ENCODE measurements around the gene CGB8.
"Not testable (repeated sequence)": the region's sequence is repeated elsewhere in the genome, so short reads cannot be mapped to it uniquely, and the experiment has no call there.

Gene CGB8

DNA sequence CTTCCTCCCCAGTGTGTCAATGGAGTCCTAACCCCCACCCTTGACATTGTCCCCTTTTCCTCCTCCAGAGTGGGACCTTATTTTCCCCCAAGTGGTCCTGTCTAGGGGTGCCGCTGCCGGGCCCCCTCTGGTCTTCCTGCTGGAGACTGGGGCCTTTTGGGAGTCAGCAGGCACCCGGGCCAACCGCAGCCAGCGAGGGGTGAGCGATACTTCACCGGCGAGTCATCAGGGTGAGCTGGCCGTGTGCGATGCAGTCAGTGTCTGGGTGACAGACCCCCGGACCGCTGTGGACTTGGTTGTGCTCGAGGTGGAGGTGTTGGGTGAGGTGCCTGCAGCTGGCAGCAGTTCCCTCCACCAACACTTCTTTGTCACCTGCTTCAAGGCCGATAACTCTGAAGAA is 19.2 kb downstream of the CGB8 start:
- DNase-seq, result not testable (repeated sequence)

- not testable (repeated sequence) for DNase-seq
These were observed 20.2 kb downstream of the CGB8 start for GRCh38 chr19:49028686-49029085.

GRCh38 chr19:49025599-49025998 is 23.3 kb downstream of the CGB8 start:
- not testable (repeated sequence) for DNase-seq

- DNase-seq, result not testable (repeated sequence)
These were observed 23.8 kb downstream of the CGB8 start for GRCh38 chr19:49025088-49025487.

- not testable (repeated sequence) for DNase-seq
These were observed 24.7 kb downstream of the CGB8 start, which contains the start of gene CGB3 for GRCh38 chr19:49024233-49024632. TSS of gene CGB3 (minus strand) at chr19:49024333. CDS start at chr19:49023971, 362 bp downstream.

GRCh38 chr19:49022116-49022515 is 26.8 kb downstream of the CGB8 start:
- DNase-seq, result no peak

GRCh38 chr19:49020931-49021895 is 27.7 kb downstream of the CGB8 start:
- DNase-seq, result no peak

GRCh38 chr19:49020342-49020741 is 28.6 kb downstream of the CGB8 start:
- no peak for DNase-seq

GRCh38 chr19:49019242-49019932 is 29.5 kb downstream of the CGB8 start:
- peak; percentile 48 for DNase-seq

DNA sequence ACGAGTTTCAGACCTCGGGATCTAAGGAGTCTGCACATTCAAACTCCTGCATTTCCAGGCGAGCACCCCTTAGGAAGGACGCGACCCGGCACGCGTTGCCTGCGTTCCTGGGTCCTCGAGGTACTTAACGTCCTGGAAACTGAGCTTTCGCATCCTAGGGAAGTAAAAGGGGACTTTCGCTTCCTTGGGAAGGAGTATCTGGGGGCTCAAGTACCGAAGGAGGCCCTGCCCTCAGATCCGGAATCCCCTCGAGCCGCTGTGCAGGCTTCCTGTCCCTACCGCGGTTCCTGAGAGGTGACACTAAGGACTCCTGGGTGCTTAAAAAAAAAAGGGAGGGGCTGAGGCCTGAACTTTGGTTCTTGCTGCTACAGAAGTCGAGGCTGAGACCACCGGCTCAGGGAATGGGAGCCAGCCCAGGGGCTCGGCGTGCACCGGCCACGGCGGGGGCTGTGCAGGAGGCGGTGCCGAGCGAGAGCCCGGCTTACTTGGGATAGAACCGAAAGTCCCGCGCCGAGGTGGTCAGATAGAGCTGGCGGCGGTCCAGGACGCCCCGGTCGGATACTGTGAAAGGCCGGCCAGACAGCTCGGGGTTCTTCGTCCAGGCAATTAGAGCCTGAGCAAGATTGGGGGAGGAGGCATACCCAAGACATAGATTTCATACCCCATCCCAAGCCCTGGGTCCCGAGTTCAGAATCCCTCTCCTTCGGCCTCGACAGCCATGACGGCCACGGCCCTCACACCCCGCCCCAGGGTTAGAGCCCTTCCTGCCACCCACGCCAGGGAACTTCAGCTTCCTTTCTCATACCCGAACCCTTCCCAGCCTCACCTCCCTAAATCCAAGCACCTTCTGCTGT is 30.3 kb downstream of the CGB8 start:
- DNase-seq, result not testable (repeated sequence)

DNA sequence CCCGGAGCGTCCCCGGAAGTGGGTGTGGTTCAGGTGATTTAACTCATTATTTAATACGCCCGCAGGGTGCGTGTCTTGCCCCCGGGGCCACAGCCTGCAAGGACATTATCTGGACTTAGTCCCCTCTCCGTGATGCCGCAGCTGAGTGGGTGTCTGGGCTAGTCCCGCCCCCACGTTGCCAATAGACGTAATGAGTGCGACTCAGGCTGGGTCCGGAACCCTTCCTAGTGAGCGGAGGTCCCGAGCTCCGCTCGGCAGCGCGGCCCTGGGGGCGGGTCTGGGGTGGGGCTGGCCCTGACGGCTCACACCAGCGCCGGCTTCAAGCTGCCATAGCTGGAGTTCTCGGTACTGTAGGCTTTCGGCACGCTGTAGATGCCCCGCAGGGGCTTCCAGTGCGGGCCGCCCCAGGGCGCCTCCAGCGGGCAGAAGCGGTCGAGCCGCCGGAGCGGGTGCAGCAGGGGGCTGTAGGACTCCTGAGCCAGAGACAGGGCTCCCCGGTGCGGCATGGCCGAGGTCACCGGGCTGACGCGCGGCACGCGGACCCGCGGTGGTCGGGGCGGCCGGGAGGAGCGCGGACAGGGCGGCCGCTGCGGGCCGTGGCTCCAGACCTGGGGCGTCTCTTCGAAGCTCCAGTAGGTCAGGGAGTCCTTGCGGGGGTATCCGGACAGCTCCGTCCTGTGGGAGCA is 31.1 kb downstream of the CGB8 start:
- peak; percentile 59 for DNase-seq

DNA sequence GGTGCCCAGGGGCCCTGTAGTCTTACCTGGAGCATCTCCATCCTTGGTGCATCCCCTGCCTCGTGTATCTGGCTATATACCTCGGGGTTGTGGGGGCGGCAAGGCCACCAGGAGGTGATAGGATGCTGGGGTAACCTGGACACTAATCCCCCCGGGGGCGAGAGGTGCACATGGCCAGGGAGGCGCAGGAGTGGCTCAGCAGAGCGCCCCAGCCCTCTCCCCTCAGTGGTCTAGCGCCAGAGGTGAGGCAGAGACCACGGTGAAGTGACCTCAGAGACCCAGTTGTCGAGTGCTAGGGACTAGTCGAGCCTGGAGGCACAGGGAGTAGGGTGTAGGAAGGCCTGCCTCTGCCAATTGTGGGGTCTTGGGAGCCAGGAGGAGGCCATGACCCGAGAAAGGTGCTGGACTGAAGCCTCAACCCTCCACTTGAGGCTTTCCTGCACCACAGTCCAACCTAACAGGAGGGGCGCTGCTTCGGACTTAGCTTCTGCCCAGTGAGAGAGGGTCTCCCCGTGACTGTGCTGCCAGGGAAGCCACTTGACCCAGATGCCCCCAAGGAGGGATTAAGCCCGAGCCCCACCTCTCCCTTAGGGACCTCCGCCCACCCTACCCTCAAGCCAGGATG is 31.8 kb downstream of the CGB8 start, which contains the start of gene LHB:
TSS of gene LHB (minus strand) at position 51 of the 625 bp plus-strand sequence. CDS start at position 41, 10 bp downstream.
- DNase-seq, result no peak

DNA sequence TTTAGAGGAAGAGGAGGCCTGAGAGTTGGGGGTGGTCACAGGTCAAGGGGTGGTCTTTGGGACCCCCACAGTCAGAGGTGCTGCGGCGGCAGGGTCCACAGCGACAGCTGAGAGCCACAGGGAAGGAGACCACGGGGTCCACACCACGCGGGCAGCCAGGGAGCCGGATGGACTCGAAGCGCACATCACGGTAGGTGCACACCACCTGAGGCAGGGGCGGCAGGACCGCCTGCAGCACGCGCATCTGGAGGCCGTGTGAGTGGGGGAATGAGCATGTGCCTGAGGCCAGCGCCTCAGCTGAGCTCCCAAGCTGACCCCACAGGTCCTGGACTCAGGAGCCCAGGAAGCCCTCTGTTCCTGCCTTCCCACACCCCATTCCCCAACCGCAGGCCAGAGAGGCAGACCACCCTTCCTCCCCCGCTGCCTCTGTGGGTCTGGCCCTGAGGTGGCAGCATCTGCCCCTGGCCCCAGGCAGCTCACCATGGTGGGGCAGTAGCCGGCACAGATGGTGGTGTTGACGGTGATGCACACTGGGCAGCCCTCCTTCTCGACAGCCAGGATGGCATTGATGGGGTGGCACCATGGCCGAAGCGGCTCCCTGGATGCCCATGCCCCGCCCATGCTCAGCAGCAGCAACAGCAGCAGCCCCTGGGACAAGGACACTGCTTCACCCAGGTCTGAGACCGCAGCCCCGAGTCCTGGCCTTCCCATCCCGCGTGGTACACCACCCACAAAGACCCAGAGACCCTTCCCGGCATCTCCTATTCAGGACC is 32.7 kb downstream of the CGB8 start:
- no peak for DNase-seq

DNA sequence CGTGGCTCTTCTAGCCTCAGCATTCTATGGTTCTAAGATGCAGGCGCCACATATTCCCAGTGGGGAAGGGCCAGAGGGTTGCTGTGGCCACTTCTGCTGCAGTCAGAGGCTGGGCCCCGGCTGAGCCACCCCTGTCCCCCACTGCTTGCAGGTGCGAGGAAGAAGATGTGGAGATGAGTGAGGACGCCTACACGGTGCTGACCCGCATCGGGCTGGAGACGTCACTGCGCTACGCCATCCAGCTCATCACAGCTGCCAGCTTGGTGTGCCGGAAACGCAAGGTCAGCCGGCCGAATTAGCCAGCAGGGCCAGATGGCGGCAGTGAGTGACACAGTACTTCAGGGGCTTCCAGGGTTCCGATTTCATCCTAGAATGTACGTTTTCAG is 34.0 kb downstream of the CGB8 start:
- DNase-seq, result no peak

DNA sequence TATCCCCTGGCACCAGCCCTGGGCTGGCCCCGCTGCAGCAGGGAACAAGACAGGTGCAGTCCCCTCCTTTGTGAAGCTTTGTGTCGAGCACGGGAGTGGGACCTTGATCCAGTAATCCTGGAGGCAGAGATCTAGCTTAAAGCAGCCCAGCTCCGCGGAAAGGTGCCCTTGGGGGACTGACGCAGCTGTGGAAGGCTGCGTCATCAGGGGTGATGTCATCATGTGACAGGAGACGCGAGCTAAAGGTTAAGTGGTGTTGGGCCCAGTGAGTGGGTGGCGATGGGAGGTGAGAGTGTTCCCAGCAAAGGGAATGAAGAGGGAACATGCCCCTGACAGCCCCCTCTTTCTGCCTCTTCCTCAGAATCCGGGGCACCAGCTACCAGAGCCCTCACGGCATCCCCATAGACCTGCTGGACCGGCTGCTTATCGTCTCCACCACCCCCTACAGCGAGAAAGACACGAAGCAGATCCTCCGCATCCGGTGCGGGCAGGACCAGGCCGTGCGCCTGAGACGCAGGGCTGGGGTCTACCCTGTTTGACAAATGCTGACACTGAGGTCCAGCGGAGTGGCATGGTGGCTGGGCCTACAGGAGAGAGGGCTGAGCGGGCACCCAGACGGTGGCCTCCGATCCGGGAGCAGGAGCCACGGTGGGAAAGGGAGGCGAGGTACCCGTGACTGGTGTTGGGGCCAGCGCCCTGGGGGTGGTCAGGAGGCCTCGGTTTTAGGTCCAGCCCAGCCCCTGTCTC is 34.6 kb downstream of the CGB8 start:
- DNase-seq, result no peak

- DNase-seq, result no peak
These were observed 37.7 kb downstream of the CGB8 start for GRCh38 chr19:49011194-49011593.

- no peak for DNase-seq
These were observed 38.5 kb downstream of the CGB8 start for GRCh38 chr19:49010453-49010852.

DNA sequence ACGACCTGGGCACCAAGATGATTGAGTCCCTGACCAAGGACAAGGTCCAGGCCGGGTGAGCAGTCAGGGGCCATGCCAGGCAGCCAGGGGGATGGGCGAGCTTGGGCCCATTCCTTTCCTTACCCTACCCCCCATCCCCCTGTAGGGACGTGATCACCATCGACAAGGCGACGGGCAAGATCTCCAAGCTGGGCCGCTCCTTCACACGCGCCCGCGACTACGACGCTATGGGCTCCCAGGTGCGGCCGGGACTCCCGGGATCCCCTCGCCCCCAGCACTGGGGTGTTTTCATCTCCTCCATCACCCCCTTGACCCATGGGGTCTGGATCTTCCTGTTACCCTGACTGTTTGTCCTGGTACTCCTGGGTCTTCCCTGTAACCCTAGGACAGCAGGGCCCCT is 39.1 kb downstream of the CGB8 start:
- DNase-seq, result no peak

GRCh38 chr19:49006905-49007304 is 42.0 kb downstream of the CGB8 start:
- no peak for DNase-seq

Data from effector CD4-positive, alpha-beta T cell (primary cell).